Mesendoderm (in vitro differentiated cells): Measurements from ENCODE around the gene HOXB4. TPM values are rescaled to one million over a fixed set of nuclear protein-coding genes. Genes with fewer than 3 reads are reported as not detected.

Experiments
- DNase-seq: peaks from one replicate; pipeline ENCODE4 v3.0.0; 2013
- H2AK5ac ChIP-seq: 2 replicates; pipeline ENCODE4 v1.6.1; 2013; ENCODE audit warnings: low read length, inconsistent platforms
- H2BK120ac ChIP-seq: 2 replicates; pipeline ENCODE4 v1.6.1; 2013; ENCODE audit warnings: low read depth, mild to moderate bottlenecking, low read length, moderate library complexity, mixed read lengths
- H2BK15ac ChIP-seq: replicated peaks from 2 replicates; pipeline ENCODE4 v1.6.1; 2013; ENCODE audit warnings: low read depth, mild to moderate bottlenecking, moderate library complexity
- H2BK5ac ChIP-seq: 2 replicates; pipeline ENCODE4 v1.6.1; 2013; ENCODE audit warnings: low read length, inconsistent platforms
- H3K18ac ChIP-seq: 2 replicates; pipeline ENCODE4 v1.6.1; 2013; ENCODE audit warnings: mild to moderate bottlenecking, low read length, mixed read lengths
- H3K23ac ChIP-seq: one replicate; pipeline ENCODE4 v1.6.1; 2013; ENCODE audit warnings: low read length
- H3K27ac ChIP-seq: 2 replicates; pipeline ENCODE4 v1.5.1; 2013; ENCODE audit warnings: low read depth, mild to moderate bottlenecking, inconsistent platforms, low read length, moderate library complexity
- H3K27me3 ChIP-seq: 2 replicates; pipeline ENCODE4 v1.6.1; 2013; ENCODE audit warnings: low read length, control low read depth, mild to moderate bottlenecking, inconsistent platforms; ENCODE audit not compliant: insufficient read depth, poor library complexity
- H3K36me3 ChIP-seq: 2 replicates; pipeline ENCODE4 v1.6.1; 2013; ENCODE audit warnings: low read length, inconsistent platforms; ENCODE audit not compliant: control insufficient read depth, insufficient read depth
- H3K4ac ChIP-seq: one replicate; pipeline ENCODE4 v1.6.1; 2013; ENCODE audit warnings: low read depth, mild to moderate bottlenecking, low read length, moderate library complexity
- H3K4me1 ChIP-seq: 2 replicates; pipeline ENCODE4 v1.6.1; 2013; ENCODE audit warnings: low read depth, low read length, inconsistent platforms; ENCODE audit not compliant: control insufficient read depth
- H3K4me2 ChIP-seq: 2 replicates; pipeline ENCODE4 v1.6.1; 2013; ENCODE audit warnings: low read length
- H3K4me3 ChIP-seq: 2 replicates; pipeline ENCODE4 v1.5.1; 2013; ENCODE audit warnings: mild to moderate bottlenecking, low read length
- H3K56ac ChIP-seq: one replicate; pipeline ENCODE4 v1.6.1; 2013; ENCODE audit warnings: low read length
- H3K79me1 ChIP-seq: 2 replicates; pipeline ENCODE4 v1.6.1; 2013; ENCODE audit warnings: low read length, inconsistent platforms
- H3K79me2 ChIP-seq: 2 replicates; pipeline ENCODE4 v1.6.1; 2013; ENCODE audit warnings: mild to moderate bottlenecking, low read length; ENCODE audit not compliant: control insufficient read depth, insufficient read depth
- H3K9ac ChIP-seq: 2 replicates; pipeline ENCODE4 v1.6.1; 2013; ENCODE audit warnings: low read length, inconsistent platforms
- H4K5ac ChIP-seq: one replicate; pipeline ENCODE4 v1.6.1; 2013; ENCODE audit warnings: low read length
- H4K8ac ChIP-seq: one replicate; pipeline ENCODE4 v1.6.1; 2013; ENCODE audit warnings: low read depth, mild to moderate bottlenecking, control low read depth, low read length, moderate library complexity
- WGBS: extraction: QIAGEN DNeasy Blood & Tissue Kit; methylation state at CpG from one replicate; pipeline ENCODE4 v1.1.7; 2013; ENCODE audit warnings: low lambda C conversion rate, missing lambda C conversion rate; ENCODE audit not compliant: insufficient coverage; ENCODE audit errors: extremely low coverage; 5-methylcytosine and 5-hydroxymethylcytosine counted together
- polyA plus RNA-seq, 2 experiments: library from polyadenylated mRNA; stranded (reverse); fragments of 200-250 nt; gene quantifications; one replicate each; pipeline ENCODE4 v1.2.3, GENCODE V29; 2013

The HOXB4 gene
- not detected for polyA plus RNA-seq (2013, experiment 1 of 2)
- polyA plus RNA-seq (2013, experiment 2 of 2) = not detected

- no peaks in the 10 kb centered on the region for H3K79me1 ChIP-seq
- no peak within 1 kb of the TSS for H4K8ac ChIP-seq
- DNase-seq = peak; percentile 75
- no peak within 1 kb of the TSS for H3K56ac ChIP-seq
- peaks cover 90% of the 10 kb centered on the region for H3K27me3 ChIP-seq
- H3K4ac ChIP-seq = no peak within 1 kb of the TSS
- H3K4me1 ChIP-seq = peaks cover 1% of the 10 kb centered on the region
- H3K36me3 ChIP-seq = no peaks in the 10 kb centered on the region
- no peak within 1 kb of the TSS for H3K23ac ChIP-seq
- no peaks in the 10 kb centered on the region for H3K79me2 ChIP-seq
- no peak within 1 kb of the TSS for H4K5ac ChIP-seq
- no peak within 1 kb of the TSS for H3K27ac ChIP-seq
- no peak within 1 kb of the TSS for H3K18ac ChIP-seq
- no peak within 1 kb of the TSS for H2AK5ac ChIP-seq
- H2BK5ac ChIP-seq = no peak within 1 kb of the TSS
- H3K9ac ChIP-seq = no peak within 1 kb of the TSS
- whole genome bisulfite sequencing = no CpG with 5 or more reads among the region's 58 CpGs
- H3K4me3 ChIP-seq = no peak within 1 kb of the TSS
- peak within 1 kb of the TSS; percentile 79 for H3K4me2 ChIP-seq
- H2BK15ac ChIP-seq = no peak within 1 kb of the TSS
- H2BK120ac ChIP-seq = no peak within 1 kb of the TSS
Observed at GRCh38 chr17:48577946-48578615, at the start of gene HOXB4. Gene HOXB4, minus strand, starts transcription at chr17:48578350. Its CDS starts 31 bp downstream, at chr17:48578319.

DNA sequence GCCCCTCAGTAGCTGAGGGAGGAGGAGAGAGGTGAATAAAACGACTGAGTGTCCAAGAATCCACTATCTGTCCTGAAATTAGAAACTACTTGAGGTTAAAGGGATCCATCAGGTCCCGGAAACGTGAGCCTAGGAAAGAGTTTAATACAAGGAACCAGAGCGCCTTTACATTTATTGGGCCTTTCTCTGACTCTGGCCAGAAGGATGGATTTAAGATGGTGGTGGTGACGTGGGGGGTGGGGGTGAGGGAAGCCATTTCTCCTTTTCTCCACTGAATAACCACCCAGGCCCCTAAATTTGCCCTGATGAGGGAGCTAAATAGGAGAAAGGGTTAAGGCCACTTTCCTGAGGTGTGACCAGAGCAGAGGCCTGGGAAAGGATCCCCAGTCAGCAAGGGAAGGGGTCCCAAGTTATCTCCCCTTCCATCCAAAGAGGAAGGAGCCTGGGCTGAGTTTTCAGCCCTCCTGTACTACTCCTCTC is 49.0 kb upstream of the HOXB4 start:
- Histone ChIP-seq H3K79me2 (no peaks in the 10 kb centered on the region), H3K9ac (no peak overlapping the region), H3K23ac (no peak overlapping the region), H4K5ac (no peak overlapping the region), H3K4me3 (no peak overlapping the region), H2BK5ac (no peak overlapping the region), H3K27ac (no peak overlapping the region), H4K8ac (no peak overlapping the region), H3K56ac (no peak overlapping the region), H3K4me1 (no peaks in the 10 kb centered on the region), H2BK120ac (no peak overlapping the region), H3K36me3 (no peaks in the 10 kb centered on the region), H3K79me1 (no peaks in the 10 kb centered on the region), H2BK15ac (no peak overlapping the region), H3K4ac (no peak overlapping the region), H3K4me2 (no peak overlapping the region), H3K27me3 (peaks cover 82% of the 10 kb centered on the region), H2AK5ac (no peak overlapping the region), H3K18ac (no peak overlapping the region)
- no peak for DNase-seq
- no CpG with 5 or more reads among the region's 5 CpGs for WGBS

- Histone ChIP-seq H2BK5ac (no peak within 1 kb of the TSS), H4K8ac (no peak within 1 kb of the TSS), H3K36me3 (no peaks in the 10 kb centered on the region), H3K4ac (no peak within 1 kb of the TSS), H3K56ac (peak within 1 kb of the TSS; percentile 74), H2BK15ac (peak within 1 kb of the TSS; percentile 39), H3K79me1 (no peaks in the 10 kb centered on the region), H3K18ac (peak within 1 kb of the TSS; percentile 81), H3K27ac (no peak within 1 kb of the TSS), H3K4me1 (no peaks in the 10 kb centered on the region), H3K27me3 (peaks cover 82% of the 10 kb centered on the region), H4K5ac (no peak within 1 kb of the TSS), H3K79me2 (no peaks in the 10 kb centered on the region), H2AK5ac (no peak within 1 kb of the TSS), H2BK120ac (peak within 1 kb of the TSS; percentile 31), H3K9ac (peak within 1 kb of the TSS; percentile 51), H3K23ac (peak within 1 kb of the TSS; percentile 49), H3K4me3 (peak within 1 kb of the TSS; percentile 10), H3K4me2 (peak within 1 kb of the TSS; percentile 83)
- DNase-seq = no peak
- WGBS = no CpG with 5 or more reads among the region's 50 CpGs
Observed at GRCh38 chr17:48626245-48627117, 48.3 kb upstream of the HOXB4 start, which contains the start of gene HOXB9. Gene HOXB9, minus strand, starts transcription at chr17:48626358. Its CDS starts 89 bp downstream, at chr17:48626269.

DNA sequence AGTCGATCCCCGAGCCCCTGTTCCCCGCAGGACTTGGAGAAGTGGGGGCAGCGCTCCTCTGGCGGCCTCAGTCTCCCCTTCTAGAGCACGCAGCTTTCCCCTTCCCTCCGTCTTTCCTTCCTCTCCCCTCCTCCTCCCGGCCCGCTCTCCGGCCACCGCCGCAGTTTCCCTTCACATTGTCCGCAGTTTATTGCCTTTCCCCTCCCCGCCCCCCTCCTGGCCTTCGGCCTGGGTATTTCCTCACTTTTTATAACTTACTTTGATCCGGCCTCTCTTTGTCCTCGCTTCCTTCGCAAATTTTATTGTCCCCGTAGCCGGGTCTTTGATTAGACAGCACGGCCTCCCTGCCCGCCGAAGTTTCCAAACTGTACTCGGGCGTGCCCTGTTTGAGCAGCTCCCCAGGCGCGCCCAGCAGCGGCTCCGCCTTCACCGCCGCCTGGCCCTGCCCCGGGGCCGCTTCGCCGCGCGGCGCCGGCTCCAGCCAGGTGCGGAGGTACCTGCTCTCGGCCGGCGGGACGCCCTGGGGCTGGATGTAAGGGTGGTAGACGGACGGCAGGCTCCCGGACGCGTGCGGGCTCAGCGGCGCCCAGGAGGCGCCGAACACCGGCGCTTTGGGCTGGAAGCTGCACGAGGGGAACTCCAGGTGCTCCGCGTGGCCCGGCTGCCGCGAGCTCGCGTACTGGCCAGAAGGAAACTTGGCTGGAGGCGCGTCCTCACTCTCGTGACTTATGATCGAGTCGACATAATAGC is 47.5 kb upstream of the HOXB4 start:
- Histone ChIP-seq H3K18ac (peak overlapping the region; percentile 81), H2BK5ac (no peak overlapping the region), H3K36me3 (no peaks in the 10 kb centered on the region), H3K56ac (peak overlapping the region; percentile 74), H3K27me3 (peaks cover 82% of the 10 kb centered on the region), H3K79me2 (no peaks in the 10 kb centered on the region), H3K4me2 (peak overlapping the region; percentile 83), H3K4ac (no peak overlapping the region), H3K4me1 (no peaks in the 10 kb centered on the region), H4K8ac (no peak overlapping the region), H3K23ac (peak overlapping the region; percentile 49), H2BK120ac (peak overlapping the region; percentile 31), H2AK5ac (no peak overlapping the region), H3K9ac (peak overlapping the region; percentile 51), H3K4me3 (peak overlapping the region; percentile 10), H3K27ac (no peak overlapping the region), H3K79me1 (no peaks in the 10 kb centered on the region), H2BK15ac (no peak overlapping the region), H4K5ac (no peak overlapping the region)
- peak; percentile 76 for DNase-seq
- no CpG with 5 or more reads among the region's 69 CpGs for WGBS

GRCh38 chr17:48624544-48625494 is 46.7 kb upstream of the HOXB4 start:
- Histone ChIP-seq H3K23ac (no peak overlapping the region), H3K27me3 (peaks cover 82% of the 10 kb centered on the region), H3K4me3 (peak overlapping the region; percentile 10), H2BK15ac (peak overlapping the region; percentile 39), H3K4me2 (peak overlapping the region; percentile 83), H3K79me1 (no peaks in the 10 kb centered on the region), H2AK5ac (no peak overlapping the region), H3K27ac (no peak overlapping the region), H2BK5ac (no peak overlapping the region), H3K4ac (no peak overlapping the region), H4K5ac (no peak overlapping the region), H3K56ac (peak overlapping the region; percentile 74), H3K79me2 (no peaks in the 10 kb centered on the region), H2BK120ac (peak overlapping the region; percentile 31), H3K18ac (peak overlapping the region; percentile 81), H3K4me1 (no peaks in the 10 kb centered on the region), H4K8ac (no peak overlapping the region), H3K36me3 (no peaks in the 10 kb centered on the region), H3K9ac (peak overlapping the region; percentile 51)
- peak; percentile 75 for DNase-seq
- WGBS = no CpG with 5 or more reads among the region's 66 CpGs
